ENCODE results near the gene RAMP3.
"Not testable (repeated sequence)": the region's sequence is repeated elsewhere in the genome, so short reads cannot be mapped to it uniquely, and the experiment has no call there.

The RAMP3 gene

DNA sequence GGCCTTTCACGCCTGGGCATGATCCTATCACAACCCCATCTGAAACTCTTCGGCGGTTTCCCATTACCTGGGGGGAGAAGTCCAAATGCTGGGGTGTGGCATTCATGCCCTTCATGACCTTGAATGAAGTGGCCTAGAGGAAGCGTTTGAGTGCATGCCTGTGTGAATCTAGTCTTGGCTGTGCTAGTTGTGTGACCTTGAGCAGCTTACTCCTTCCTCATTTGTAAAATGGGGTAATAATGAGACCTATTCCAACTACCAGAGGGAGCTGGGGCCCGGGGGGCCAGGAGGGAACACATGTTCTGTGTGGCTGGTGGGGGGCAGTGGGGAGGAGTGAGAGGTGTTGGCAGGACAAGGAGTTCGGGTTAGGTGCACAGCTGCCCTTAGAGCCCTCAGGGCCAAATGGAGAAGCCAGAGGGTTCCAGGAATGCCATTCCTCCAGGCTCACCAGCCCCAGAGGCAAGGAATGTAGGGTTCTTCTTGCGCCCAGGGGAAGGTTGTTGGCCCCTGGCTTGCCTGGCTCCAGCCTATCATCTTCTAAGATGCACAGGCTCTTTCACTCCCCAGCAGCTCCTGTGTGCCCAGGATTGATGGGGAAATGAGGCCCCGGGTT, 24.8 kb upstream of the RAMP3 start:
- no peak for DNase-seq (ENCODE audit: low read depth, low spot score)

DNA sequence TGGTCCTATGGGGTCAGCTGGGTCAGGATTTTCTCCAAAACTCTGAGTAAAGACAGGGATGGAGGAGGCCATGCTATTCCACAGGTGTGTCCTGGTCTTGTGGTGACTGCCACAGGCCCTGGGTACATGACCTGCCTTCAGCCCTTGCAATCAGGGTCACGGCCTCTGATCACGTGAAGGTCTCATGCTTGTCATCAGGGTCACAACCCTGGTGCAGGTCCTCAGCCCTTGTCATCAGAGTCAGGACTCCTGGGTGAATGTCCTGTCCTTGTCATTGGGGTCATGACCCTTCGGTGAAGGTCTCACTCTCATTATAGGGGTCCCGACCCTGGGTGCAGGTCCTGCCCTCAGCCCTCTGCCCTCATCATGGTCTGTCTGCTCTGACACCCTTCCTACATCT, 24.2 kb upstream of the RAMP3 start:
- no peak for DNase-seq (ENCODE audit: low read depth, low spot score)

DNA sequence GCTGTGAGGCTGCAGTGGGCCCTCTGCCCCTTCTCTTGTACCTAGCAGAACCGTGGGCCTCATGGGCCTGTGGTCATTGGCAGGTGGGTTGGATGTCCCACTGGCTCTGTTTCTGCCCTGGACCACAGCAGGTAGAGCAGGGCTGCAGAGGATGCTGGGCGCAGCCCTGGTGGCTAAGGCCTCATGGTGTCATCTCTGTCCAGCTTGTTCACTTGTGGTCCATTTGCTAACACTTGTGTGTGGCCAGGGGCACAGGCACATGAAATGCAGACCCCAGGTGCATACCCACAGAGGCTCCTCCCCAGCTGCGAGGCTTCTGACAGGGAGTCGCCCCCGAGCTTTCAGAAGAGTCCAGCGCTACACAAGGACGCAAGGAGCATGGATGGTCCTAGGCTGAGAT, 23.7 kb upstream of the RAMP3 start:
- DNase-seq (ENCODE audit: low read depth, low spot score): no peak

DNA sequence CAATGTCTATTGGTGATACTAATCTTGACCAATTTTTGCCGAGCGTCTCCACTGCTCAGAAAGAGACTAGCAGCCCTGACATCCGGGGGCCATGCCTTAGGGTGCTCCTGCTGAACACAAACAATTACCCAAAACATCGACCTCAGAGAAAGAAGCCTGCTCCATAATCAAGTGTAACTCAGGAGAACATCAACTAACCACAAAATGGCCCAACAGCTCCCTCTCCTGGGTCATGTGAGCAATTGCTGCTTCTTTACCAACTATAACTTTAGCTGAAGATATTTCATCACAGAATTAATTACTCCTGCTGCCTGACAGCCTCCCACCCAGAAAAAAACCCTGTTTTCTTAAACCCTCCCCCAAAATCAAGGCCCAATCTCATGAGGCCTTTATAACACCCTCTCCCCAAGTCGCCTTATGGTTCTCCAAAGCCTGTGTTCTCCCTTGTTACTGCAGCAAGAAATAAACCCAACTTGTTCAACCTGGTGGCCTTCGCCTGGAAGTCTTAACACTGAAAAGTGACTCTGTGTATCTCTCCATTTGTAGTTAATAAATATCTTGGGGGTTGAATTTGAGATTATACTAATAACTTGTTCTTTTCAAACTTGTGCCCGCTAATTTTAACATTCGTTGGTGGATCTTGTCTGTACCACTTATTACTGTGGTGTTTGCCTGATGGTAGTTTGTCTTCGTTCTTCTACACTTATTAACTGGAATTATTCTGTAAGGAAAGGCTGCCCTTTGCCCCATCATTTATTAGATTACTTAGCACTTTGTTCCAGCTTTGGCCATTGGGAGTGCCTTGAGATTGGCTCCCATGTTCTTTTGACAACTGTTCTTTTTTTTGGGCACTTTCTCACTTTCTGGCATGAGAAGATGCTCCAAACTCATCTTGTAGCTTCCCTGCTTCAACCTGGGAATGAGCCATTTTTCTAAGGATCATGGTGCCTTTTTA, 21.2 kb upstream of the RAMP3 start:
- DNase-seq (ENCODE audit: low read depth, low spot score): peak; percentile 17

DNA sequence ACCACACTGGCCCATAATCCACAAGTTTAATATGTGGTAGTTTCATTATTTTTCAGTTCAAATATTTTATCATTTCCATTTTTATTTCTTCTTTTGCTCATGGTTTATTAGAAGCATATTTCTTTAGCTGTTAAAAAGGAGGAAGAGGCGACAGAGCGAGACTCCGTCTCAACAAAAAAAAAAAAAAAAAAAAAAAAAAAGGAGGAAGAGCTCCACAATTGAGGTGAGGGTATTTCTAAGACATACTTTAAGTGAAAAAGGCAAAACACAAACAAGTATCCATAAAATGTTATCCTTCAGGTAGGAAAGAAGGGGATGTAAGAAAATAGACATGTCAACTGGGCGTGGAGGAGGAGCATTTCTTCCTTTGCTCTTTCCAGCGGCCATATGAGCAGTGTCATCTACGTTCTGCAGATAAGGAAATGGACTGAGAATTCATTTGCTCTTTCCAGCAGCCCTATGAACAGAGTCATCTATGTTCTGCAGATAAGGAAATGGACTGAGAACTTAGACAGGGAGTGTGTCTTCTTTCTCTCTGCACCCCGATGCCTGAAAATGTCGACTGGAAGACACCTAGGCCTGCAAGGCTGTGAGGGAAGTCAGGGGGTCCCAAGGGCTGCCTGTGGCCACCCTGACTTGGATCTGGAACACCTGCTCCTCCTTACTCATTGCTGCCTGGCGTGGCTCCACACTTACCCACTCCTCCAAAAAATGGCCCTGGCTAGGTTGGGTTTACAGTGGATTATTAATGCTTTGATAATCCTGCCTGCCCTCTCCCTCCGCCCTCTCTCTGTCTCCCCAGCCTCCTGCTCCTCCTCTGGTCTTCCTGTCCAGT, 18.9 kb upstream of the RAMP3 start:
- no peak for DNase-seq (ENCODE audit: low read depth, low spot score)

DNA sequence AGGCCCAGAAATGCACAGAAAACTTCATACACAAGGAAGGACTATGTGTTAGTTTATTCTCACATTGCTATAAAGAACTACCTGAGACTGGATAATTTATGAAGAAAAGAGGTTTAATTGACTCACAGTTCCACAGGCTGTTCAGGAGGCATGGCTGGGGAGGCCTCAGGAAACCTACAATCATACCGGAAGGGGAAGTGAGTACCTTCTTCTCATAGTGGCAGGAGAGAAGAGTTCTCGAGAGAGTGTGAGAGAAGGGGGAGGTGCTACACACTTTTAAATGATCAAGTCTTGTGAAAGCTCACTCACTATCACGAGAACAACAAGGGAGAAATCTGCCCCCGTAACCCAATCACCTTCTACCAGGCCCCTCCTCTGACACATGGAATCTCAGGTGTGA, 16.8 kb upstream of the RAMP3 start:
- DNase-seq (ENCODE audit: low read depth, low spot score): no peak

DNA sequence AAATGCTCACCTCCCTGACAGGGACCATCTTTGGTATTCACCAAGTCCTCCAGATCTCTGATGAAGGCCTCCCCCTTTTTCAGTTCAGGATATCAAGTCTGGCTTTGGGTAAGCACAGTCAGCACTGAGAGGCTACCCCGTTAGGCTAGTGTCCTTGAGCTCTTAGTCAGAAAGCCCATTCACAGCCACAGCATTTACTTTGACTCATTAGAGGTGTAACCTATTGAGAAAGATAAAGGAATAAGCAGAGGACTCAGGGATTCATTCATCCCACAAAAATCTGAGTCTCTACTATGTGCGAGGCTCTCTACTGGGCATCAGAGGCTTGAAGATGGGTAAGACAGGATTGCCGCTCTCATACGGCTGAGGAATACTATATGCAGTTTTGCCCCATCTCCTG, 14.0 kb upstream of the RAMP3 start:
- DNase-seq (ENCODE audit: low read depth, low spot score): no peak

DNA sequence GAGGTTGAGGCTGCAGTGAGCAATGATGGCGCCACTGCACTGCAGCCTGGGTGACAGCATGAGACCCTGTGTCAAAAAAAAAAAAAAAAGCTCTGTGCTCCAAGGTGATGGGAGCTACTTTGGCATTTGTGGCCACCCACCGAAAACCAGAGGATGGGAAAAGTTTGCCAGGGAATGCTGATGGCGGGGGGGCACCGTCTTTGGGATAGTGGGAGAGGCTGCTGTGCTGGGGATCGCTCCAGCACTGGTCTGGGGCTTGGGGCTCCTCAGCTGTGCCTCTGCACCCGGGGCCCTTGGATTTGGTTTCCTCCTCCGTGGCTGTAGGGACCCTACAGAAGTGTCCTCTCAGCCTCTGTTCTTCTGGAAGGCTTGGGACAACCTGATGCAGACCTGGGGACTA, 11.7 kb upstream of the RAMP3 start:
- DNase-seq (ENCODE audit: low read depth, low spot score): no peak

DNA sequence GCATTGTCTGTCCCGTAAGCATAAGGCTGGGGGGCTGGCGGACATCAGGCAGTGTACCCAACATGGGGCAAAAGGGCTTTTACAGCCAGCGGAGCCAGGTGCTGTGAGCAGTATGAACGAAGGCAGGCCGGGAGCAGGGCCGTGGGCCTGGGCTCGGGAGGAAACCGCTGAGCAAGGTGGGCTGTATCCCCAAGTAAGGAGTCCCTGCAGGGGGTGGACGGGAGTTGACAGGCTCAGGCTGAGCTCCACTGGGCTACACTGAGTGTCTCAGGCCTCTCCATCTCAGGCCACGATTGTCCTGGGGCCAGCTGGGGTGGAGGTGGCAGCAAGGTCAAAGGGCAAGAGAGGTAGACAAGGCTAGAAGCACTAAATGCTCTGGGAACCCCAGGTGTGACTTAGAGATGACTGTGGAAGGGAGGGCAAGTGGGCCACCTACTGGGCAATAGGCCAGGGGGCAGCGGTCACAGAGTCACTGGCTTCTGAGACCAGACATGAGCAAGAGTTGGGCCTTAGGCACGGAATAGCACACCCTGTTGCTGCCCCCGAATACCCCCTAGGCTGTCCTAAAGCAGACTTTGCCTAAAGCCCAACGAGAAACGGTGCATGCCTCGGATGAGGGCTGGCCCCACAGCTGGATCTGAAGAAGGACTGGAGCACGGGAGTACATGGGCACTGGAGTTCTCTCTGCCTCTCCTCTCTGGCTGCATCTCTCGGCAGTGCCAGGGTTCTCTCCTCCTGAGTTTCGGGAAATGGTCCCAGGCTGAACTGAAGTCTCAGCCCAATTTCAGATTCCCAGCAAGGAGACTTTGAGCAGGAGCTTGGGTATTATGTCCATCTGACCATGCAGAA, 10.8 kb upstream of the RAMP3 start:
- no peak for DNase-seq (ENCODE audit: low read depth, low spot score)

DNA sequence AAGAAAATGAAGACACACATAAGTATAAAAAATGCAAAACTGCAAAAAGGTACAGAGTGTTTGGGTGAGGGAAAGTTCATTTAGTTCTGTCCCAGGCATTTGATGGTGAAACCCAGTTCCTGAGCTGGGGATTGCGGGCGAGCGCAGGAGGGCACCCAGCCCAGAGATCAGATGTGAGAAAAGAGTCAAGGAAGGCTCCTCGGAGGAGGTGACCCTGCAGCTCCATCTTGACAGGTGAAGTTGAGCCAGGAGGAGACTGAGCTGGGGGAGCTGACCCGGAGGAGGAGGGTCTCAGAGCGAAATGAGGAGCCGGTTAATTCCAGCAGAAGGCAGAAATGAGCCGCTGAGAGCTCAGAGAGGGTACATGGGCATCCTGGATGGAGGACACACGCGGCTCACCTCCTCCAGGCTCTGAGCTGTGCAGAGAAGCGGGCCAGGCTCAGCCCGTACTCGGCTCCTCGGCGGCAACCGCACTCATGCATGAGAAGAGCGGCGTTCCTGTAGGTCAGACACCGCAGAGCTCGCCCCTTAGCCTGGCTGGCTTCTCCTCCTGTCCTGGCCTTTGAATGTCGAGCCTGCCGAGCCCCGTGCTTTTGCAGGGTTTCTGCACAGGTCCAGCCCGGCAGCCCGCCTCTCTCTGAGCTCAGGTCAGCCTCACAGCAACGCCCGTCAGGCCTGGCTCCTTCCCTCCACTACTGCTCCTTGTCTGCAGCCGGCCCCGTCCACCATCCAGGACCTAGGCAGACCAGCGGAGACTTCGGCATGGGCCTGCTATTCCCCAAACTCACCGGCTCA, 9.5 kb upstream of the RAMP3 start:
- DNase-seq (ENCODE audit: low read depth, low spot score): no peak

DNA sequence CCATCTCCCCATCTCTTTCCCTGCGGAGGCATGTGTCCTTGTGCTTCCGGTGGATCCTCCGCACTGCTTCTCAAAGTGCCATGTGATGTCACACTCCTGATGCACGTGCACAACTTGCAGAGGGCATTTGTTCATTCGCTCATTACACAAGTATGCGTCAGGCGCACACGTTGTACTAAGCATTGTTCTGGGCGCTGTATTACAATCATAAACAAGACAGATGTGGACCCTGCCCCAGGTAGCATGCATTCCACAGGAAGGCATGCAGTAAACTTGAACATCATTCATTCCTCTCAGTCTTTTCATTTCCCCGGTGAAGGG, 9.0 kb upstream of the RAMP3 start:
- DNase-seq (ENCODE audit: low read depth, low spot score): no peak

DNA sequence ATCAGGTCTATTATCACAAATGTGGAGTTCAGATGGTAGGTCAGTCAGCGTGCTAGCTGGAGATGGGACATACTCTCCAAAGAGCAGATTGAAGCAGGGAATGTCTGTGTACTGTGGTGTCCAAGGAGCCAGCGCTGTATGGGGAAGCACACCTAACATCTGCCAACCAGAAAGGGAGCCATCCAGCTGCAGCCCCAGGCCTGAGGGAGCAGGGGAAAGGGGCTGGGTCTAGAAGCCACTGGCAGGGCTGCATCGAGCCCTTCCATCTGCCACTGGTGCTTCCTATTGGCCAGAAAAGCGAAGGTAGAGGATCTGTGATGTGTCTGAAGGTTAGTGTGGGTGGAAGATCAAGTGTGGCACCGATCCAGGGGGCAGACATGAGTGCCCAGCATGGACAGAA, 8.0 kb upstream of the RAMP3 start:
- DNase-seq (ENCODE audit: low read depth, low spot score): no peak

DNA sequence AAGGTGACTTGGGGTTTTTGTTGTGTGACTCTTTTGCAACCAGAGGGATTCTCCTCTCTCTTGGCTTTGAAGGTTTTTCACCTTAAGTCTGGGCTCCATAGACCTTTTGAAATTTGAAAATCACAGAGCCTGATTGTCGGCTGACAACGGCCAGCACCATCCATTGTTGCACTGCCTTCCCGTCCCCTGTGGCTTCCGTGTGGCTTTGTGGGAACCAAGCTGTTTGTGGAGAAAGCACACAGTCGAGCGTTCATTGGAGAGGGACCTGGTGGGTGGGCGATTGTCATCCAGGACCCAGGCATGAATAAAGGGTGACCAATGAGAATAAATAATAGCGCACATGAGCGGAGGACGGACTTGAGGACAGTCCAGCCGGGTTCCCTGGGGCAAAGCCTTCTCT, 7.4 kb upstream of the RAMP3 start:
- no peak for DNase-seq (ENCODE audit: low read depth, low spot score)

DNA sequence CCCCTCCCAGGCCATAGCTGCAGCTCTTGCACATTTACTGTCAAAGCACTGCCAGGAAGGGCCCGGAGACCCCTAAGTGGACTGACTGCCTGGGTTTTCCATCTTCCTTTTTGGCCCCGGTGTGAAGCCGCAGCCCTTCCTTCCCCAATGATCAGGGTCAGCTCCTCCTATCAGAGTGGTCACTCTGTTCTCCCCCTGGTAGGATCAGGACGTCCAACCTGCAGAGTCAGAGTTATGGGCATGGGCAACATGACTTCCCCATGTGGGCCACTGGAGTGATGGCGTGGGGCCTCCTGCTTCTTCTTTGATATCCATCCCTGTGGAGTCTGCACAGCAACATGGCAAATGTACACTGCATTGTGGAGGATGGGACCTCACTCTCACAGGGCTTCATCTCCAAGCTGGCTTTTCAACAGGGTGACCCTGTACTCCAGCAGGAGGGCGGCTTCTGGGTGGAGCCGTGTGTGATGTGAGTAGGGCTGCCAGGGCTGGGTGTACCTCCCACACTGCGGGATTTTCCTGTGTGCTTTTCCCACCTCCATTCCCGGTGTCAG, 6.4 kb upstream of the RAMP3 start:
- no peak for DNase-seq (ENCODE audit: low read depth, low spot score)

DNA sequence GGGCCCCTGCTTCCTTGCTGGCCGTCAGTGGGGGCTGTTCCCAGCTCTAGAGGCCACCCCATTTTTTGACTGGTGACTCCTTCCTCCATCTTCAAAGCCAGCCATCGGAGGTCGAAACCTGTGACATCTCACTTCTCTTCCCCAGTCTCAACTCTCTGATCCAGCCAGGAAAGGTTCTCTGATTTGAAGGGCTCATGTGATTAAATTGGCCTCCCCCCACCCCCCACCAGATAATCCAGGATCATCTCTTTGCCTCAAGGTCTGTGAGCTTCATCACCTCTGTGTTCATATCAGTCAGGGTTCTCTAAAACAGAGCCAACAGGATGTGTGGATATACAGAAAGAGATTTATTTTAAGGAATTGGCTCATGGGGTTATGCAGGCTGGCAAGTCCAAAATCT, 5.6 kb upstream of the RAMP3 start:
- no peak for DNase-seq (ENCODE audit: low read depth, low spot score)

DNA sequence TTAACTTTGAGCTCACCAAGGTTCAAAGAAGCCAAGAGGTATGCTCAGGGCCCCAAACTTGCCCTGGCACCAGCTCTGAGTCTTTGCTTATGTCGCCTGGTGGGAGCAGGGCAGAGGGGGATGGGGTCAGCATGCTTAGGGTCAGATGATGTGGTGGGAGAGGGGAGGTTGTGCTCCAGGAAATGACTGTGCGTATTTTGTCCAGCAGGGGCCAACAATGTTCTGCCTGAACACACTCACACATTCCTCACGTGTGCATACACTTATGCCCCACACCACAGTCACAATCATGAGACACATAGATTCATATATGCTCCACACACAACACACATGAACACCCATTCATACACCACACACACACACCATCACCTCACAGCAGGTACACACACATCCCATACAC, 4.4 kb upstream of the RAMP3 start:
- no peak for DNase-seq (ENCODE audit: low read depth, low spot score)

DNA sequence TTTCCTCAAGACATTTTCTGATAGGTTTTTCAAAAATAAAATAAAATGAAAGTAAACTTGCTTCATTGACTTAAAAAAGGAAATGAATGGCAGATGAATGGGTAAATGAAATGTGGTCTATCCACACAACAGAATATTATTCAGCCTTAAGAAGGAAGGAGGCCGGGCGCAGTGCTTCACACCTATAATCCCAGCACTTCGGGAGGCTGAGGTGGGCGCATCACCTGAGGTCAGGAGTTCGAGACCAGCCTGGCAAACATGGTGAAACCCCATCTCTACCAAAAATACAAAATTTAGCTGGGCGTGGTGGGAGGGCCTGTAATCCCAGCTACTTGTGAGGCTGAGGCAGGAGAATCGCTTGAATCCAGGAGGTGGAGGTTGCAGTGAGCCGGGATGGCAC, 3.7 kb upstream of the RAMP3 start:
- DNase-seq (ENCODE audit: low read depth, low spot score): not testable (repeated sequence)

DNA sequence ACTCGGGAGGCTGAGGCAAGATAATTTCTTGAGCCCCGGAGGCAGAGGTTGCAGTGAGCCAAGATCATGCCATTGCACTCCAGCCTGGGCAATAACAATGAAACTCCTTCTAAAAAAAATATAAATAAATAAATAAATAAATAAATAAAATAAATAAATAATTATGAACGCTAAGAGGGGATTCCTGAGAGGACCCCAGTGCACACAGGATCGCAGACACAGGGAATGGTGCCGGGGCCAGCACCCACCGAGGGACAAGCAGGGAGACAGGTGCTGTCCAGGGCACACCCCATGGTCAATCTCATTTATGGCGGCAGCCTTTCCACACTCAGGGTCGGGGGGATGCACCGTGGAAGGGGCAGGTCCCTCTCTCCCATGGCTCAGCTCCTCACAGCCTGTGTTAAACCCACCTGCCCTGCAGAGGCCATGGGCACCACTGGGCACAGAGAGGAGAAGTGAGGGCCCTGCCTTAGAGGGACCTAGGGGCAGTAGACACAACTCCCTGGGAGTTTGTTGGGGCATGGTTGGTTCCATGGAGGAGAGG, 2.2 kb upstream of the RAMP3 start:
- no peak for DNase-seq (ENCODE audit: low read depth, low spot score)

DNA sequence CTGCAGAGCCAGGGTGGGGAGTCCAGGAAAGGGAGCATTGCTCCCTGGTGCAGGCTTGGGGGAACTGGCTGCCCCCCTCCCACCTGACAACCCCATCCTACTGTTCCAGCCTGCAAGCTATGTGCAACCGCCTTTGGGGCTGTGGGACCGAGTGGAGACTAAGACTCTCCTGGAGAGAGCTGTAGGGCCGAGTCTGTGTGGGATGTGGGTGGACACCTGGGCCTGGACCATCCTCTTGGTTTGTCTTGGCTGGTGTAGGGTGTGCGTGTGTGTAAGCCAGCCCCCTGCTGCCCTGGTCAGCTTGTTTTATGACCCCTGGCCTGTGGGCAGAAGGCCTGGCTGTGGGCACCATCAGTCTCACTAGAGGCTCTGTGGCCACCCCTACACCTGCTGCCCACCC, 1.6 kb upstream of the RAMP3 start:
- no peak for DNase-seq (ENCODE audit: low read depth, low spot score)
